NCI-H146 (cell line): ENCODE data around the gene EZH1.
"Not testable (repeated sequence)": the region's sequence is repeated elsewhere in the genome, so short reads cannot be mapped to it uniquely, and the experiment has no call there.

Experiments used
- DNase-seq: peaks from one replicate; lab custom pipeline; 2025; lab: John Stamatoyannopoulos, UW

The EZH1 gene

GRCh38 chr17:42772945-42773289 lies 28.1 kb upstream of the EZH1 start:
- DNase-seq: no peak

- not testable (repeated sequence) for DNase-seq
These were observed 25.1 kb upstream of the EZH1 start for GRCh38 chr17:42769964-42770363.

DNA sequence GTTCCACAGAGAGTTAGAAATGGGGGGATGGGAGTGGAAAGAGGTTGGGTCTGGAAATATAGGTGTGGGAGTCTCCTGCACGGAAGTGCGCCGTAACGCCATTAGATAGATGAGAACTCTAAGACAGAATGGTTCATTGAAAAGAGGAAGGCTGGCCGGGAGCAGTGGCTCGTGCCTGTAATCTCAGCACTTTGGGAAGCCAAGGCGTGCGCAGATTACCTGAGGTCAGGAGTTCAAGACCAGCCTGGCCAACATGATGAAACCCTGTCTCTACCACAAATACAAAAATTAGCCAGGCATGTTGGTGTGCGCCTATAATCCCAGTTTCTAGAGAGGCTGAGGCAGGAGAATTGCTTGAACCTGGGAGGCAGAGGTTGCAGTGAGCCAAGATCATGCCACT lies 23.2 kb upstream of the EZH1 start:
- DNase-seq: not testable (repeated sequence)

DNA sequence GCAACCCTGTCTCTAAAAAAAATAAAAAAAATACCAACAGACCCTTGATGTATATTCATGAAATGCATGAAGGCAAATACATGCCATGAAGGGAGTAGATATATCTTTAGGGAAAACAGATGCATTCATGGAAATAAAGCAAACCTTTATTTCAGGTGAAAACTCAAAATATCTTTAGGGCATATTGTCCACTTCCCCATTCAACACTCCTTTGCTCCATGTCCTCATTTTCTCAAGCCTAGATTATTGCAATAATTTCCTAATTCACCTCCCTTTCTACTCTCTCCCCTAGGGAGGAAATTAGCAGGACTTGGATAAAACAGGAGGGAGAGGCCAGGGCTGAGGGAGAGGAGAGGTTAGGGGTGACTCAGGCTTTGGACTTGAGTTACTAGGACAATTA lies 22.7 kb upstream of the EZH1 start:
- no peak for DNase-seq

GRCh38 chr17:42766124-42766523 lies 21.3 kb upstream of the EZH1 start:
- DNase-seq: no peak

- DNase-seq: no peak
These were observed 16.8 kb upstream of the EZH1 start for GRCh38 chr17:42761638-42762037.

- DNase-seq: peak; percentile 45
These were observed 16.1 kb upstream of the EZH1 start, which contains the start of gene RAMP2 for GRCh38 chr17:42760652-42761581. Gene RAMP2, plus strand, starts transcription at chr17:42761227. Its CDS starts 35 bp downstream, at chr17:42761262.

DNA sequence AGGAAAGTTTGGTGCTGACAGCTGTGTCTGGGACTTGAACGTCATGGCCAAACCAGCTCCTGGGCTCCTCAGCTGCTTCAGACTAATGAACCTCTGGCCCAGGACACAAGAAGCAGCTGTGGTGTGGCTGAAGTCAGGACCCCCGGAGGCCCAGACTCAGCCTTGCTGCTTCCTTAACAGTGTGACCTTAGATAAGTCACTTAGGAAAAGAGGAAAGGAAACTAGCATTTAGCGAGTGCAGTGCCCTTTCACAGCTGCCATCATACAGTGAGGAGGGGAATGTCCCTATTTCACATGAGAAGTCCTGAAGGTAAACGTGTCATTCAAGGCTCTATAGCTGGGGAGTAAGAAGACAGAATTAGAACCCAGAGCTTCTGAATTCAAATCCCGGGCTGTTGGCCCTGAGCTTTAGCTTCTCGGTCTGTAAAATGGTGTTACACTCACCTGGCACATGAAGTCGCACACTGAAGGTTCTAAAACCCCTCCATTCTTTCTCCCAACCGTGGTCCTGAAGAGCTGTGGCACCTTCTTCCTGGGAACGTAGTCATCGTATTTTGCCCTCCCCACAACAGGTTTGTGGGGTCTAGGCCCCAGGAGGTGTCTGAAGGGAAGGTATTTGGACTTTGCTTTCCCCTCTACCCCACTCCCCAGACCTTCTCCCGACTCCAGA lies 15.3 kb upstream of the EZH1 start:
- no peak for DNase-seq

- DNase-seq: no peak
These were observed 9.9 kb upstream of the EZH1 start for GRCh38 chr17:42754782-42755181.

DNA sequence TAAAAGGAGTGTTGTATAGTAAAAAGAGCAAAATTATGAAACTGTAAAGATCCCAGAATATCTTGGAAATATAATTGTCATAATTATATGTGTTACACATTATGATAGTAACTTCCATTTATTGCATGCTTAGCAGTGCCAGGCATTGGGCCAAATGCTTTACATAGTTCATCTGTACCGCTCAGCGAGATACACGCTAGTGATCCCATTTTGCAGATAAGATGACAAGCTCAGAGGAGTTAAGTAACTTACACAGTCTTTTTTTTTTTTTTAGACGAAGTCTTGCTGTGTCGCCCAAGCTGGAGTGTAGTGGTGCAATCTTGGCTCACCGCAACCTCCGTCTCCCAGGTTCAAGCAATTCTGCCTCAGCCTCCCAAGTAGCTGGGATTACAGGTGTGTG lies 6.8 kb upstream of the EZH1 start:
- no peak for DNase-seq

GRCh38 chr17:42750739-42751344 lies 6.0 kb upstream of the EZH1 start:
- no peak for DNase-seq

DNA sequence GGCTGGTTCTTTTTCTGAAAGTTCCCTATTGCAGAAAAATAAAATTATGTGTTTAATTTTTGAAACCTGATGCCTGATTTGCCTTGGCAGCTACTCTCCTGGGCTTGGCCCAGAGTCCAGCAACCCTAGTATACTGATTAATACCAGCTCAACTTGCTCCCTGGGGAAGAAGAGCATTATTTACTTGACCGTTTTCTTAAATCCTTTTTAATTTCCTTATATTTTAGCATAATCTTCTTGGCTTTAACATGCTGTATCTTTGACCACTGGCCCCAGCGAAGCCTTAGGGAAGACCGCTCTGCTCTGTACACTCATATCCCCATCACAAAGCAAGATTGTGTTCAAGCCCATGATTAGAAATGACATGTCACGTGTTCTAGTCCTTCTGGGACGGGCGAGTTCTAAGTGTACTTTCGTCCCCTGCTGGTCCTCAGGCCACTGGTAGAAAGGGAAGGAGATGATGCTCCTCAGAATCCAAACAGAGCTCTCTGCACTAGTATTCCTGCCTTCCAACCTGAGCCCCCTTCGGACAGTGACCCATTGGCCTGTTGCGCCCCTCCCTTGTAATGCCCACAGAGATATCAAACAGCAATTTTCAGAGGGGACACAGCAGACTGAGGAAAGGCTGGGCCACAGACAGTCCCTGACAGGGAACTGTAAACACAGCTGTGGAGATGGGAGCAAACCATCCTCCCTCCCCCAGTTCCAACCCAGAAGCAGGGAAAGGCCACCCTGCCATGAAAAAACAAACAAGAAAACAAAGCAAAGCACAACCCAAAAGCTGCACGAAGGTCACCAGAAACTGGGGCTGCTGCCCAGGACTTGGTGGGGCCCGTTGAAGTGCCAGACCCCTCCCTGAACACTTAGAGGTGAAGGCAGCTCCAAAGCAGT lies 4.3 kb upstream of the EZH1 start:
- DNase-seq: peak; percentile 29

DNA sequence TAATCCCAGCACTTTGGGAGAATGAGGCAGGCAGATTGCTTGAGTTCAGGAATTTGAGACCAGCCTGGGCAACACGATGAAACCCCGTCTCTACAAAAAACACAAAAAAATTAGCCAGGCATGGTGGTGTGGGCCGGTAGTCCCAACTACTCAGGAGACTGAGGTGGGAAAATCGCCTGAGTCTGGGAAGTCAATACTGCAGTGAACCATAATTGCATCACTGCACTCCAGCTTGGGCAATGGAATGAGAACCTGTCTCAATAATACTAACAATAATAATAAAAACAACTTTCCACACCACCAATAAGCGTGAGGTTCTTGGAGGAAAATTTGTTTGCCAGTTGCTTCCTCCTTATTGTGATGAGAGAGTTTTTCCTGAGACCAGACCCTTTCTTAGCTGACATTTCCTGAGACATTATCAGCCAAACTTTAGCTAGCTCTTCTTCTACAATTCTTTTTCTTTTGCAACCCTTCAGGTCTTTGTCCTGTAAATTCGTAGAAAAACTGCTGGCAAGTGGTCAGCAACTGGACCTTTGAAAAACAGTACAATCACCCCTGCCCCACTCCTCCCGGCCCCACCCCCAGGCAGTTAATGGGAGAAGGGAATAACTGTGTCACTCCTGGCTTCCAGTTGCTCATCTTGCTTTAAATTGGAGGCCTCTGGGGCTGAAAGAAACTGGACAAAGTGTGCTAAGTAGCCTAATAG lies 3.5 kb upstream of the EZH1 start:
- no peak for DNase-seq

DNA sequence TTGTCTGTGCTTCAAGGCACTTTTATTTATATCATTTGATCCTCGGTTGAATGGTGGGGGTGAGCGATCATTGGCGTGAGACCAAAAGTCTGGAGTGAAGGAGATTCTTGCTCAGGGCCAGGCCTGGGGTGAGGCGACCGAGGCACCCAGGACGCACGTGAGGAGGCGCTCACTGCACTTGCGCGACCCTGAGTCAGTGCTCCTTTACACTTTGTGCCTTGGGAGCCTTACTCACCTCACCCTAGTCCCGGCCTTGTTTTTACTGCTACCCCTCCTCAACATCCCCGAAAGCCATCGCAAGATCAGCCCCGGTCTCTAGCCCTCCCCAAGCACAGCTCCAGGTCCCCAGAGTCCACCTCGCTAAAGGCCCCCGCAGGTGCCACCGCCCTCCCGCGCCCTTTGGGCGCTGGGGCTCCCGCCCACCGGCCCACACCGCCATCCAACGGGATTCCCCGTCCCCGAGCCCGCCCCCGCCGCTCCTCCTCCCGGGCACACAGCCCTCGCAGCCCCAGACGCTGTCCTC lies 496 bp downstream of the EZH1 start:
- DNase-seq: peak; percentile 90

DNA sequence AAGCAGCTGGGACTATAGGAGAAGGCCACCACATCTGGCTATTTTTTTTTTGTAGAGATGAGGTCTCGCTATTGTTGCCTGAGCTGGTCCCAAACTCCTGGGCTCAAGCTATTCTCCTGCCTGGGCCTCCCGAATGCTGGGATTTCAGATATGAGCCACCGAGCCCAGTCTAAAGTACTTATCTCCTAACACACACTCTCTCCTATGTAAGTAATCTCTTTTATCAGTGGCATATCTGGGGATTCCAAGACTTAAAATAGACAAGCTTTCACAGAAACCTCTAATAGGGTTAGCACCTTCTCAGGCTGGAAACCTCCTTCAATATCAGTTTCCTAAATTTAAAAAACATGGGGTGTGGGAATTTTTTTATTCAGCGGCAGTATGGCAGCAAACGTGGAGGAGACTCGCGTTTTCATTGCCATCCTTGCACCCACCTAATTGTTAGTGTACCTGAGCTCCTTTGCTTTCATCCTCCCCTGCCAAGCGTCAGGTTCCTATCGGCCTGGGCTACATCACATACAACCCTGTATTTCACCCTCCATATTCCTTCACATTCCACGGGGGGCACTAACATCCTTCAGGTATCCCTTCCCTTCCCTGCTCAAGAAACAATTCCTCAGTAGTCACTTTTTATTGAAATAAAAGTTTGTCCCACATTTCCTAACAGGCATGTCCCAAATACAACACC lies 1.1 kb downstream of the EZH1 start:
- peak; percentile 28 for DNase-seq

- DNase-seq: not testable (repeated sequence)
These were observed 1.9 kb downstream of the EZH1 start for GRCh38 chr17:42742916-42743315.

DNA sequence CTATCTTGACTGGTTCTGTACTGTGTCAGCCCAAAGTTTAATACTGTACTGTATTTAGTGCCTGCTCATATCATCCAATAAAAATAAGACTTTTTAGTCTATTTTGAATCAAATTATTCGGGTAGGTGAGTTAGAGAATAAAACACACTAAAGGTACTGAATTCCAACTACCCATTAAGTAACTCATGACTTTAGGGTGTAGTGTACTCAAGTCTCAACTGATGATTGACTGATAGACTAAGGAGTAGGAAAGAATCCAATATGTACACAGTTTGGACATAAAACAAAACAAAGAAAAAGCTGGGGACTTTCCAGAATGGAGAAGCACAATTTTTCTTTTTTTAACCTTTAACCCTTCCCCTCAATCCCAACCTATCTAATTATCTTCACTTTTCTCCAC lies 4.1 kb downstream of the EZH1 start:
- DNase-seq: no peak

- DNase-seq: no peak
These were observed 19.7 kb downstream of the EZH1 start for GRCh38 chr17:42725143-42725542.

DNA sequence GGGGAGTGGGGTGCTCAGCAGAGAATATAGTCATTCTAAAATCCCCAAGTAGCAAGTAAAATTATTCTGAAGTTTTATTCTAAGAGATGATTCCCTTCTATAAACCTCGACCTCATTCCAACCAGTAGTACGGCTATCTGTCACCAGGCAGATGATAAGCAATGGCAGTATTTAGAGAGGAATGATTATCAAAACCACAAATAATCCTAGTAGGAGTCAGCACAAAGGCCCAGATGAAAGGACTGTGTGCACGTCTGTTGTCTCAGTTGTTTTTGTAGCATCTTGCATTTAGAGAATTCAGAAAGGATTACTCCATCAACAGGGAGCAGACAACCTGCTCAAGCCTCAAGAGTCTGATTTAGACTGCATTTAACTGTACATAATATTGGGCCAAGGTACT lies 21.2 kb downstream of the EZH1 start:
- DNase-seq: no peak

GRCh38 chr17:42720996-42721583 lies 23.8 kb downstream of the EZH1 start:
- peak; percentile 80 for DNase-seq
